ENCODE results near the gene EPHA5. TPM values are rescaled to one million over a fixed set of nuclear protein-coding genes. Genes with fewer than 3 reads are reported as not detected.
"Not testable (repeated sequence)": the region's sequence is repeated elsewhere in the genome, so short reads cannot be mapped to it uniquely, and the experiment has no call there.

Gene EPHA5
- total and polyA plus RNA-seq, 3 experiments from 2014 or later, result not detected

DNA sequence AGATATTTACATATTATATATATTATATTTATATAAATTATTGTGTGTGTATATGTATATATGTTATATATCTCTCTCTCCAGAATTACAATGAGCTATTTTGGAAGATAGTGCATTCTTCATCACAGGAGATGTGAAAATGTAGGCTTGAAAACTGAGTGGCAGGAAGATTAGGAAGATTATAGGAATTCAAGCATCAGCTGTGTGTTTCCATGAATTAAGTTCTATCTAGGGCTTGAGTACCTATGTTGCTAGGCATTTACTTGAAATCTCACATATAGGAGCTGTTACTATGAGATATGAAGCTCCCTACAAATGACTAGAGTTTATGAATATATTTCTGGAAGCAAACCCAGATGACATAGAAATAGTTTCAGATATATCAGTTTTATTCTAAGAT is 328.7 kb downstream of the EPHA5 start:
- Mint-ChIP-seq H3K4me1 (no peaks in the 10 kb centered on the region), H3K36me3 (no peaks in the 10 kb centered on the region), H3K27ac (no peak overlapping the region), H3K9me3 (peaks cover 5 to 16% (median 9%) of the 10 kb centered on the region in 5 donors), H3K27me3 (no peaks in the 10 kb centered on the region), H3K4me3 (no peak overlapping the region)
- Histone ChIP-seq H3K27ac (ENCODE audit: low read depth, low read length) (no peak overlapping the region), H3K9me3 (ENCODE audit: low read length) (no peaks in the 10 kb centered on the region), H3K4me3 (ENCODE audit: low read length) (no peak overlapping the region), H3K36me3 (ENCODE audit: insufficient read depth, low read length) (no peaks in the 10 kb centered on the region), H3K27me3 (ENCODE audit: insufficient read depth, low read length, poor library complexity, severe bottlenecking) (no peaks in the 10 kb centered on the region), H3K4me1 (ENCODE audit: insufficient read depth, low read length) (no peaks in the 10 kb centered on the region)
- no peak for DNase-seq
- POLR2A ChIA-PET, result no interaction called here
- CTCF ChIA-PET, result no interaction called here

DNA sequence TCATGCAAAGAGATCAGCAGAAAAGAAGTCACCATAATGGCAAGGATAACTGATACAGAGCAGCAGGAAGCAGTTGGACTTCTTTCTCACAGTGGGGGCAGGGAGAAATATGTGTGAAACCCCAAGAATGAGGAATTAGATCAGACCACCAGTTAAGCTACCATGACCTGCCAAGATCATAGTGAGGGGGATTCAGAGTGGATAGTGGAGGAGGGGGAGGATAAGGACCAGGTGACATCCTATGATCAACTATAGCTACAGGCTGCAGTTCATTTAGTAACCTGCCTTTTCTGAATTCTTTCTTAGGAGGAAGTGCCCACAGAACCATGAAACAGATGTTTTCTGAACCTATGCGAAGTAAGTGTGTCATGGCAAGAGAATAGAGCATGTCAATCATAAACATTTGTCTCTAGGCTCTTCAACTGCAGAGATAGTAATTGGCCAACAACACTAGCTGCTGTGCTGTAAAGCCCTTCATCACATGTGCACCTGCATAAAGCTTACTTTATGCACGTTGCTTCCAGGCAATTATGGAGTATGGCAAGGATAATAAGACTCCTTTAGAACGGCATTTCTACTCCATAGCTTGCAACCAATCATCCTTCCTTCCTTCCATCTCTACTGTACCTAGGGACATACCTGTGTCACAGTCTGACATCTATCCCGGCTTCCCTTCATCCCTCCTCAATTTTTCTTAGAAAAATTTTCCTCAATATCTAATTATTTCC is 329.7 kb downstream of the EPHA5 start:
- Histone ChIP-seq H3K4me3 (ENCODE audit: low read length) (no peak overlapping the region), H3K36me3 (ENCODE audit: insufficient read depth, low read length) (no peaks in the 10 kb centered on the region), H3K27ac (ENCODE audit: low read depth, low read length) (no peak overlapping the region), H3K27me3 (ENCODE audit: insufficient read depth, low read length, poor library complexity, severe bottlenecking) (no peaks in the 10 kb centered on the region), H3K9me3 (ENCODE audit: low read length) (no peaks in the 10 kb centered on the region), H3K4me1 (ENCODE audit: insufficient read depth, low read length) (no peaks in the 10 kb centered on the region)
- no peak overlapping the region for H3K4me3 Mint-ChIP-seq
- no peaks in the 10 kb centered on the region for H3K4me1 Mint-ChIP-seq
- DNase-seq, result no peak
- ChIA-PET POLR2A (no interaction called here), CTCF (no interaction called here)
- H3K27ac Mint-ChIP-seq, result no peak overlapping the region
- H3K27me3 Mint-ChIP-seq, result no peaks in the 10 kb centered on the region
- no peaks in the 10 kb centered on the region for H3K36me3 Mint-ChIP-seq
- peaks cover 5 to 21% (median 9%) of the 10 kb centered on the region in 5 donors for H3K9me3 Mint-ChIP-seq

DNA sequence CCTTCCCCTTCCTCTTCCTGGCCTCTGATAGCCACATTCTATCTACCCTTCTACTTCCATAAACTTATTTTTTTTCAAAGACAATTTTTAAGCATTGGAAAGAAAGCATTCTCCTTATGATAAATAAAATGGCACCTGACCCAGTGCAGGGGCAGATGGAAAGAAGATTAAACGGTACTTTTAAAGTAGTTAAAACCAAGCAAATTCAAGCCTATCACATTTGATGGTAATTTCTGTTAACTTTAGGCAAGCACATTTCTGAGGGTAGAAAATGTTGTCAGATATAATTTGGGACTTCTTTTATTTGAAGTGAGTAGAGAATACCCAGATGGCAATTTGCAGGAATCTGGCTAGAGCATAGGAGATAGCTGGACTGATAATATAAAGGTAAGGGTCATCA is 332.9 kb downstream of the EPHA5 start:
- DNase-seq, result no peak
- no peaks in the 10 kb centered on the region for H3K36me3 Mint-ChIP-seq
- H3K27me3 Mint-ChIP-seq, result no peaks in the 10 kb centered on the region
- H3K27ac Mint-ChIP-seq, result no peak overlapping the region
- Histone ChIP-seq H3K36me3 (ENCODE audit: insufficient read depth, low read length) (no peaks in the 10 kb centered on the region), H3K4me1 (ENCODE audit: insufficient read depth, low read length) (no peaks in the 10 kb centered on the region), H3K27me3 (ENCODE audit: insufficient read depth, low read length, poor library complexity, severe bottlenecking) (no peaks in the 10 kb centered on the region), H3K27ac (ENCODE audit: low read depth, low read length) (no peak overlapping the region), H3K4me3 (ENCODE audit: low read length) (no peak overlapping the region), H3K9me3 (ENCODE audit: low read length) (no peaks in the 10 kb centered on the region)
- H3K4me3 Mint-ChIP-seq, result no peak overlapping the region
- no peaks in the 10 kb centered on the region for H3K4me1 Mint-ChIP-seq
- CTCF ChIA-PET, result no interaction called here
- POLR2A ChIA-PET, result no interaction called here
- H3K9me3 Mint-ChIP-seq, result peaks cover 2 to 30% (median 5%) of the 10 kb centered on the region in 5 donors

DNA sequence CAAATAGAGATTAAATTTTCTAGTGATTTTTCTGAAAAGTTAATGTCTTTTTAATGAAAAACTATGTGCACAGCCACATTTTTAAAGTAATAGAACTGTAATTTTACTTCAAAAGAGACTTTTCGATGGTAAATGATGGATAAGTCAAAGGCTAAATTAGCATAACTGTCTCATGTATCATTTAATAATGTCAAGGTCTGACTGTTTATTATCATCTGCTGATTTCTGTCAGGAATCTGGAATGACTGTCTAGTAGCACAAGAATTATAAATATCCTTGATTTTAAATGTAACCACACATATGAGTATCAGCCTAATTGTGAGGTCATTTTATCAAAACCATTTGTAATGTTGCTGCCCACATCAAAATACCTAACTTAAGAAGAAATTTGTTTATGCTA is 333.8 kb downstream of the EPHA5 start:
- H3K36me3 Mint-ChIP-seq, result no peaks in the 10 kb centered on the region
- no peaks in the 10 kb centered on the region for H3K27me3 Mint-ChIP-seq
- no peak for DNase-seq
- no peaks in the 10 kb centered on the region for H3K4me1 Mint-ChIP-seq
- H3K4me3 Mint-ChIP-seq, result no peak overlapping the region
- CTCF ChIA-PET, result no interaction called here
- Histone ChIP-seq H3K4me3 (ENCODE audit: low read length) (no peak overlapping the region), H3K36me3 (ENCODE audit: insufficient read depth, low read length) (no peaks in the 10 kb centered on the region), H3K9me3 (ENCODE audit: low read length) (no peaks in the 10 kb centered on the region), H3K4me1 (ENCODE audit: insufficient read depth, low read length) (no peaks in the 10 kb centered on the region), H3K27ac (ENCODE audit: low read depth, low read length) (no peak overlapping the region), H3K27me3 (ENCODE audit: insufficient read depth, low read length, poor library complexity, severe bottlenecking) (no peaks in the 10 kb centered on the region)
- no peak overlapping the region for H3K27ac Mint-ChIP-seq
- POLR2A ChIA-PET, result no interaction called here
- peaks cover 5 to 30% (median 6%) of the 10 kb centered on the region in 5 donors for H3K9me3 Mint-ChIP-seq

DNA sequence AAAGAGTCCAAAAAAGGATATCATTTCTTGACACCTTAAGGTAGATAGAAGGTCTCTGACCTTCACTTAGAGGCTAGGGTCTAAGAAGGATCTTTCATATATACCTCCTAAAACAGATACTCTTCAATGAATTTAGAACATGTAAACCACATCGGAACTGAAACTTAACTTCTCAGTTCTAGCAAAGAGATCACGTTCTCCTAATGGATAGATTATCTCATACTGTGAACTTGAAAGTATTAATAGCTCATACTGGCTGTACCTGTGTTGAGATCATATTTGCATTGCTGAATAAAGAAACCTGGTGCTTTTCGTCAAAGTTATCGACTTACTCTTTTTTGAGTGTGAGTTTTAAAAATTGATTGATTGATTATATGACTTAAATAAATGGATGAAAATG is 353.8 kb downstream of the EPHA5 start:
- CTCF ChIA-PET, result no interaction called here
- no peak overlapping the region for H3K27ac ChIP-seq (ENCODE audit: low read depth, low read length)
- no peak overlapping the region for H3K27ac Mint-ChIP-seq
- peaks cover 0 to 1% (median 0%) of the 10 kb centered on the region in 3 donors for H3K36me3 Mint-ChIP-seq
- H3K4me3 Mint-ChIP-seq, result no peak overlapping the region
- no peak overlapping the region for H3K4me3 ChIP-seq (ENCODE audit: low read length)
- no peaks in the 10 kb centered on the region for H3K9me3 ChIP-seq (ENCODE audit: low read length)
- no peaks in the 10 kb centered on the region for H3K27me3 ChIP-seq (ENCODE audit: insufficient read depth, low read length, poor library complexity, severe bottlenecking)
- no peaks in the 10 kb centered on the region for H3K4me1 Mint-ChIP-seq
- POLR2A ChIA-PET, result no interaction called here
- no peaks in the 10 kb centered on the region for H3K36me3 ChIP-seq (ENCODE audit: insufficient read depth, low read length)
- no peaks in the 10 kb centered on the region for H3K27me3 Mint-ChIP-seq
- no peaks in the 10 kb centered on the region for H3K4me1 ChIP-seq (ENCODE audit: insufficient read depth, low read length)
- DNase-seq, result no peak
- H3K9me3 Mint-ChIP-seq, result peaks cover 4 to 18% (median 8%) of the 10 kb centered on the region in 5 donors

DNA sequence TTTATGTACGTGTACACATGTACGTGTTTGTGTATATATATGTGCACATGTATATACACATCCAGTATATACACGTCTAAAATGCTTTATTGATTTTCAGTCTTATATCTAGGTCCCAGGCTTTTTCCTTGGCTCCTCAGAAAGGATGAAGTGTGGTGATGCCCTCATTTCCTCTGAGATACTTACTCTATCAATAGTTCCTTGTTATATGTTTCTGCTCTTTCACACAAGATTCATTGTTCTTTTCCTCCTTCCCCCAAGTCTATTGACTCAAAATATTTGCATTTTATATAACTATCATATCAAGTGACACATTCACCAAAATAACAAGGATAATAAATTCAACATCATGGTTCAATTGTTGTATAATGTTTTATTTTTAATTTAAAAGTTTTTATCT is 359.2 kb downstream of the EPHA5 start:
- Mint-ChIP-seq H3K36me3 (peaks cover 0 to 1% (median 0%) of the 10 kb centered on the region in 3 donors), H3K4me1 (no peaks in the 10 kb centered on the region), H3K4me3 (no peak overlapping the region), H3K27ac (no peak overlapping the region), H3K27me3 (no peaks in the 10 kb centered on the region), H3K9me3 (peaks cover 5 to 25% (median 14%) of the 10 kb centered on the region in 5 donors)
- DNase-seq, result no peak
- no peak overlapping the region for H3K27ac ChIP-seq (ENCODE audit: low read depth, low read length)
- no peak overlapping the region for H3K4me3 ChIP-seq (ENCODE audit: low read length)
- H3K4me1 ChIP-seq (ENCODE audit: insufficient read depth, low read length), result no peaks in the 10 kb centered on the region
- no peaks in the 10 kb centered on the region for H3K9me3 ChIP-seq (ENCODE audit: low read length)
- ChIA-PET CTCF (no interaction called here), POLR2A (no interaction called here)
- H3K36me3 ChIP-seq (ENCODE audit: insufficient read depth, low read length), result no peaks in the 10 kb centered on the region
- no peaks in the 10 kb centered on the region for H3K27me3 ChIP-seq (ENCODE audit: insufficient read depth, low read length, poor library complexity, severe bottlenecking)

DNA sequence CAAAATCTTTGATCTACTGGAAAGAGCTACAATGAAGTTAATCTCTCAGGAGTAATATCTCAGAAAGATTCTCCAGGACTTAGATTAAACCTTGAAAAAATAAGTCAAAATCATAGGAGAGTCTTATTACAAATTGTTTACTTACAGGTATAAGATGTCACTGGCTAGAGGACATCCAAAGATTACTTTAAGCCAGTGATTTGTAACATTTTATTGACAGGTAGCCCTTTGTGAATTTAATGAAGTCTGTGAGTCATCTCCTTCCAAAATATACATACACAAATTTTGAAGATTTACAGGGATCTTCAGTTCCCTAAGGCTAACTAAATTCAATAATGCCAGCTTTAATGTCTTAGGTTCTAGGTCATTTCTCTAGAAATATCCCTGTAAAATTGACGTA is 359.7 kb downstream of the EPHA5 start:
- no peak overlapping the region for H3K27ac Mint-ChIP-seq
- H3K4me3 ChIP-seq (ENCODE audit: low read length), result no peak overlapping the region
- H3K27ac ChIP-seq (ENCODE audit: low read depth, low read length), result no peak overlapping the region
- no peaks in the 10 kb centered on the region for H3K27me3 Mint-ChIP-seq
- H3K9me3 ChIP-seq (ENCODE audit: low read length), result no peaks in the 10 kb centered on the region
- no peak for DNase-seq
- CTCF ChIA-PET, result no interaction called here
- no peaks in the 10 kb centered on the region for H3K4me1 ChIP-seq (ENCODE audit: insufficient read depth, low read length)
- H3K9me3 Mint-ChIP-seq, result peaks cover 8 to 25% (median 14%) of the 10 kb centered on the region in 5 donors
- H3K27me3 ChIP-seq (ENCODE audit: insufficient read depth, low read length, poor library complexity, severe bottlenecking), result no peaks in the 10 kb centered on the region
- no peaks in the 10 kb centered on the region for H3K36me3 ChIP-seq (ENCODE audit: insufficient read depth, low read length)
- peaks cover 0 to 1% (median 0%) of the 10 kb centered on the region in 3 donors for H3K36me3 Mint-ChIP-seq
- POLR2A ChIA-PET, result no interaction called here
- no peak overlapping the region for H3K4me3 Mint-ChIP-seq
- H3K4me1 Mint-ChIP-seq, result no peaks in the 10 kb centered on the region

DNA sequence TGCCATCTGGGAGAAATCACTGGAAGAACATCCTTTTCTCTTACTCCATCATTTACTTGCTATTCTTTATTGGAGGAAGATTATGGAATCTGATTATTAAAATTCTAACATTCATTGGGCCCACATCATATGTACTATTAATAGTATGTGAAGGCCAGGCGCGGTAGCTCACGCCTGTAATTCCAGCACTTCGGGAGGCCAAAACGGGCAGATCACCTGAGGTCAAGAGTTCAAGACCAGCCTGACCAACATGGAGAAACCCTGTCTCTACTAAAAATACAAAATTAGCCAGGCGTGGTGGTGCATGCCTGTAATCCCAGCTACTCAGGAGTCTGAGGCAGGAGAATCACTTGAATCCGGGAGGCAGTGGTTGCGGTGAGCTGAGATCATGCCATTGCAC is 361.7 kb downstream of the EPHA5 start:
- CTCF ChIA-PET; H3K9me3 ChIP-seq (ENCODE audit: low read length); H3K27ac Mint-ChIP-seq; POLR2A ChIA-PET; H3K36me3 ChIP-seq (ENCODE audit: insufficient read depth, low read length); H3K27me3 ChIP-seq (ENCODE audit: insufficient read depth, low read length, poor library complexity, severe bottlenecking); H3K36me3 Mint-ChIP-seq; H3K27me3 Mint-ChIP-seq; H3K4me1 Mint-ChIP-seq; DNase-seq; H3K4me3 ChIP-seq (ENCODE audit: low read length); H3K4me1 ChIP-seq (ENCODE audit: insufficient read depth, low read length); H3K27ac ChIP-seq (ENCODE audit: low read depth, low read length): not testable (repeated sequence)
- Mint-ChIP-seq H3K9me3 (peaks cover 5 to 18% (median 14%) of the 10 kb centered on the region in 5 donors), H3K4me3 (peak overlapping the region in 1 of 7 donors; percentile 32)

Measured in CD8-positive, alpha-beta memory T cell (primary cell).